HCT116 (cell line): ENCODE measurements around the gene PDZD8.

Experiments used
- CTCF ChIP-seq, 3 experiments: fragments of 200-600 bp in 1 of 3; sonication (generic) in 1 of 3; IDR thresholded peaks in 2 of 3; conservative IDR thresholded peaks in 1 of 3; 2 replicates each; pipeline ENCODE4 v1.5.1; 2012 to 2017; ENCODE audit warnings: low read depth in 2 of 3, low read length in 2 of 3, antibody characterized with exemption in 1 of 3, borderline replicate concordance in 1 of 3, control low read depth in 1 of 3, mild to moderate bottlenecking in 1 of 3, mixed read lengths in 1 of 3, mixed run types in 1 of 3, moderate library complexity in 1 of 3; ENCODE audit not compliant: insufficient read depth in 1 of 3
- EGR1 ChIP-seq: IDR thresholded peaks from 2 replicates; pipeline ENCODE4 v1.6.1; 2012; ENCODE audit warnings: low read depth
- EZH2 ChIP-seq: fragments of 200-600 bp; sonication (generic); IDR thresholded peaks from 2 replicates; pipeline ENCODE4 v1.6.1; 2017; ENCODE audit warnings: antibody characterized with exemption, mixed run types
- EZH2phosphoT487 ChIP-seq: fragments of 200-600 bp; IDR thresholded peaks from 2 replicates; pipeline ENCODE4 v1.6.1; 2018; ENCODE audit warnings: antibody characterized with exemption, borderline replicate concordance
- JUND ChIP-seq: IDR thresholded peaks from 2 replicates; pipeline ENCODE4 v1.6.1; 2012
- POLR2A ChIP-seq: IDR thresholded peaks from 2 replicates; pipeline ENCODE4 v1.7.0; 2011; ENCODE audit warnings: borderline replicate concordance; ENCODE audit not compliant: insufficient read depth, insufficient read length; ENCODE audit errors: extremely low read depth
- POLR2AphosphoS5 ChIP-seq: IDR thresholded peaks from 2 replicates; pipeline ENCODE4 v1.6.1; 2011; ENCODE audit warnings: mild to moderate bottlenecking, low read depth, low read length, moderate library complexity
- SIN3A ChIP-seq: IDR thresholded peaks from 2 replicates; pipeline ENCODE4 v1.6.1; 2012; ENCODE audit warnings: low read depth
- SP1 ChIP-seq: IDR thresholded peaks from 2 replicates; pipeline ENCODE4 v1.6.1; 2012; ENCODE audit warnings: low read depth
- SRF ChIP-seq: IDR thresholded peaks from 2 replicates; pipeline ENCODE4 v1.6.1; 2012; ENCODE audit warnings: low read depth
- TF ChIP-seq, protein P1 (sequence below): IDR thresholded peaks from 2 replicates; pipeline ENCODE4 v1.6.1; 2012; ENCODE audit warnings: low read depth
- TF ChIP-seq, protein P2 (sequence below): IDR thresholded peaks from 2 replicates; pipeline ENCODE4 v1.6.1; 2011; ENCODE audit warnings: mild to moderate bottlenecking, low read length, moderate library complexity; ENCODE audit not compliant: insufficient replicate concordance; ENCODE audit errors: extremely low read depth

- TF ChIP-seq, protein P1, sequence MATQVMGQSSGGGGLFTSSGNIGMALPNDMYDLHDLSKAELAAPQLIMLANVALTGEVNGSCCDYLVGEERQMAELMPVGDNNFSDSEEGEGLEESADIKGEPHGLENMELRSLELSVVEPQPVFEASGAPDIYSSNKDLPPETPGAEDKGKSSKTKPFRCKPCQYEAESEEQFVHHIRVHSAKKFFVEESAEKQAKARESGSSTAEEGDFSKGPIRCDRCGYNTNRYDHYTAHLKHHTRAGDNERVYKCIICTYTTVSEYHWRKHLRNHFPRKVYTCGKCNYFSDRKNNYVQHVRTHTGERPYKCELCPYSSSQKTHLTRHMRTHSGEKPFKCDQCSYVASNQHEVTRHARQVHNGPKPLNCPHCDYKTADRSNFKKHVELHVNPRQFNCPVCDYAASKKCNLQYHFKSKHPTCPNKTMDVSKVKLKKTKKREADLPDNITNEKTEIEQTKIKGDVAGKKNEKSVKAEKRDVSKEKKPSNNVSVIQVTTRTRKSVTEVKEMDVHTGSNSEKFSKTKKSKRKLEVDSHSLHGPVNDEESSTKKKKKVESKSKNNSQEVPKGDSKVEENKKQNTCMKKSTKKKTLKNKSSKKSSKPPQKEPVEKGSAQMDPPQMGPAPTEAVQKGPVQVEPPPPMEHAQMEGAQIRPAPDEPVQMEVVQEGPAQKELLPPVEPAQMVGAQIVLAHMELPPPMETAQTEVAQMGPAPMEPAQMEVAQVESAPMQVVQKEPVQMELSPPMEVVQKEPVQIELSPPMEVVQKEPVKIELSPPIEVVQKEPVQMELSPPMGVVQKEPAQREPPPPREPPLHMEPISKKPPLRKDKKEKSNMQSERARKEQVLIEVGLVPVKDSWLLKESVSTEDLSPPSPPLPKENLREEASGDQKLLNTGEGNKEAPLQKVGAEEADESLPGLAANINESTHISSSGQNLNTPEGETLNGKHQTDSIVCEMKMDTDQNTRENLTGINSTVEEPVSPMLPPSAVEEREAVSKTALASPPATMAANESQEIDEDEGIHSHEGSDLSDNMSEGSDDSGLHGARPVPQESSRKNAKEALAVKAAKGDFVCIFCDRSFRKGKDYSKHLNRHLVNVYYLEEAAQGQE = no peak
- no peak for TF ChIP-seq EZH2phosphoT487
- no peak for TF ChIP-seq POLR2A
- no peak for TF ChIP-seq POLR2AphosphoS5
- no peak for TF ChIP-seq CTCF (IDR thresholded peaks at IDR 0.05 in 2 of 3, conservative IDR thresholded peaks at IDR 0.05 in 1 of 3; ENCODE audit: borderline replicate concordance in 1 of 3, insufficient read depth in 1 of 3, low read depth in 2 of 3, low read length in 2 of 3)
- TF ChIP-seq, protein P2, sequence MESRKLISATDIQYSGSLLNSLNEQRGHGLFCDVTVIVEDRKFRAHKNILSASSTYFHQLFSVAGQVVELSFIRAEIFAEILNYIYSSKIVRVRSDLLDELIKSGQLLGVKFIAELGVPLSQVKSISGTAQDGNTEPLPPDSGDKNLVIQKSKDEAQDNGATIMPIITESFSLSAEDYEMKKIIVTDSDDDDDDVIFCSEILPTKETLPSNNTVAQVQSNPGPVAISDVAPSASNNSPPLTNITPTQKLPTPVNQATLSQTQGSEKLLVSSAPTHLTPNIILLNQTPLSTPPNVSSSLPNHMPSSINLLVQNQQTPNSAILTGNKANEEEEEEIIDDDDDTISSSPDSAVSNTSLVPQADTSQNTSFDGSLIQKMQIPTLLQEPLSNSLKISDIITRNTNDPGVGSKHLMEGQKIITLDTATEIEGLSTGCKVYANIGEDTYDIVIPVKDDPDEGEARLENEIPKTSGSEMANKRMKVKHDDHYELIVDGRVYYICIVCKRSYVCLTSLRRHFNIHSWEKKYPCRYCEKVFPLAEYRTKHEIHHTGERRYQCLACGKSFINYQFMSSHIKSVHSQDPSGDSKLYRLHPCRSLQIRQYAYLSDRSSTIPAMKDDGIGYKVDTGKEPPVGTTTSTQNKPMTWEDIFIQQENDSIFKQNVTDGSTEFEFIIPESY = no peak
- no peak for TF ChIP-seq EZH2
- no peak for TF ChIP-seq JUND
- no peak for TF ChIP-seq SIN3A
- no peak for TF ChIP-seq SP1
- no peak for TF ChIP-seq EGR1
- no peak for TF ChIP-seq SRF
These were observed 81.1 kb downstream of the PDZD8 start for GRCh38 chr10:117294039-117294645.
